H9 (cell line): ENCODE results near the gene CLIP4. TPM values are rescaled to one million over a fixed set of nuclear protein-coding genes. Genes with fewer than 3 reads are reported as not detected.

Experiments used
- DNase-seq: peaks from one replicate; pipeline ENCODE4 v3.0.0-alpha.2; 2017
- H2AFZ ChIP-seq: one replicate; pipeline ENCODE4 v1.6.1; 2013; ENCODE audit warnings: mild to moderate bottlenecking, low read length, control low read depth, moderate library complexity
- H2AK5ac ChIP-seq: 2 replicates; pipeline ENCODE4 v1.6.1; 2013; ENCODE audit warnings: low read length, control low read depth, mixed read lengths; ENCODE audit not compliant: insufficient read length
- H2BK120ac ChIP-seq: one replicate; pipeline ENCODE4 v1.6.1; 2013; ENCODE audit warnings: low read depth, mild to moderate bottlenecking, low read length, control low read depth, inconsistent platforms; ENCODE audit not compliant: poor library complexity, severe bottlenecking
- H2BK12ac ChIP-seq: 2 replicates; pipeline ENCODE4 v1.6.1; 2013; ENCODE audit warnings: low read length, control low read depth, mixed read lengths, low read depth; ENCODE audit not compliant: insufficient read length
- H2BK15ac ChIP-seq: 2 replicates; pipeline ENCODE4 v1.6.1; 2013; ENCODE audit warnings: low read depth, low read length, control low read depth
- H2BK20ac ChIP-seq: one replicate; pipeline ENCODE4 v1.6.1; 2013; ENCODE audit warnings: low read depth, mild to moderate bottlenecking, low read length, control low read depth, inconsistent platforms; ENCODE audit not compliant: poor library complexity, severe bottlenecking
- H2BK5ac ChIP-seq: 2 replicates; pipeline ENCODE4 v1.6.1; 2013; ENCODE audit warnings: low read length, control low read depth, mixed read lengths; ENCODE audit not compliant: insufficient read length
- H3K14ac ChIP-seq: 2 replicates; pipeline ENCODE4 v1.6.1; 2013; ENCODE audit warnings: low read length, control low read depth; ENCODE audit not compliant: insufficient read depth
- H3K18ac ChIP-seq: 2 replicates; pipeline ENCODE4 v1.6.1; 2013; ENCODE audit warnings: low read depth, mild to moderate bottlenecking, mixed read lengths, low read length, control low read depth; ENCODE audit not compliant: insufficient read length
- H3K23ac ChIP-seq: 2 replicates; pipeline ENCODE4 v1.6.1; 2013; ENCODE audit warnings: low read length, control low read depth, mixed read lengths, low read depth; ENCODE audit not compliant: insufficient read length
- H3K23me2 ChIP-seq: 2 replicates; pipeline ENCODE4 v1.6.1; 2013; ENCODE audit warnings: low read depth, mild to moderate bottlenecking, mixed read lengths, low read length, control low read depth; ENCODE audit not compliant: insufficient read length, poor library complexity, severe bottlenecking
- H3K27ac ChIP-seq: 2 replicates; pipeline ENCODE4 v1.5.1; 2013; ENCODE audit warnings: low read length, control low read depth, mixed read lengths, low read depth; ENCODE audit not compliant: insufficient read length
- H3K27me3 ChIP-seq: 2 replicates; pipeline ENCODE4 v1.6.1; 2013; ENCODE audit warnings: low read length, control low read depth, inconsistent platforms; ENCODE audit not compliant: insufficient read depth
- H3K4ac ChIP-seq: 2 replicates; pipeline ENCODE4 v1.6.1; 2013; ENCODE audit warnings: low read depth, mild to moderate bottlenecking, control low read depth, inconsistent platforms, low read length, moderate library complexity
- H3K4me1 ChIP-seq: 2 replicates; pipeline ENCODE4 v1.6.1; 2013; ENCODE audit warnings: low read length, control low read depth, inconsistent platforms; ENCODE audit not compliant: insufficient read depth
- H3K4me2 ChIP-seq: 2 replicates; pipeline ENCODE4 v1.6.1; 2013; ENCODE audit warnings: low read length, control low read depth, mixed read lengths; ENCODE audit not compliant: insufficient read length, insufficient read depth
- H3K56ac ChIP-seq: 2 replicates; pipeline ENCODE4 v1.6.1; 2013; ENCODE audit warnings: low read depth, mild to moderate bottlenecking, mixed read lengths, low read length, control low read depth; ENCODE audit not compliant: insufficient read length
- H3K79me1 ChIP-seq: 2 replicates; pipeline ENCODE4 v1.6.1; 2013; ENCODE audit warnings: low read depth, mild to moderate bottlenecking, moderate library complexity, low read length, control low read depth, inconsistent platforms; ENCODE audit not compliant: insufficient read depth, poor library complexity, severe bottlenecking
- H3K79me2 ChIP-seq: 2 replicates; pipeline ENCODE4 v1.6.1; 2013; ENCODE audit warnings: low read length, control low read depth, inconsistent platforms; ENCODE audit not compliant: insufficient read depth
- H3K9ac ChIP-seq: 2 replicates; pipeline ENCODE4 v1.6.1; 2013; ENCODE audit warnings: low read length, control low read depth, mixed read lengths; ENCODE audit not compliant: insufficient read length; ENCODE audit errors: extremely low read depth
- H3K9me3 ChIP-seq: one replicate; pipeline ENCODE4 v1.6.1; 2013; ENCODE audit warnings: low read depth, low read length, inconsistent platforms; ENCODE audit not compliant: control insufficient read depth
- H3T11ph ChIP-seq: one replicate; pipeline ENCODE4 v1.6.1; 2013; ENCODE audit warnings: mild to moderate bottlenecking, low read length, control low read depth, inconsistent platforms
- H4K20me1 ChIP-seq: one replicate; pipeline ENCODE4 v1.6.1; 2013; ENCODE audit not compliant: control insufficient read depth, insufficient read length, insufficient read depth
- H4K5ac ChIP-seq: 2 replicates; pipeline ENCODE4 v1.6.1; 2013; ENCODE audit warnings: low read depth, mild to moderate bottlenecking, mixed read lengths, low read length, control low read depth; ENCODE audit not compliant: insufficient read length
- H4K8ac ChIP-seq: replicated peaks from 2 replicates; pipeline ENCODE4 v1.6.1; 2013; ENCODE audit warnings: low read length, control low read depth, mixed read lengths, low read depth; ENCODE audit not compliant: insufficient read length
- H4K91ac ChIP-seq: 2 replicates; pipeline ENCODE4 v1.6.1; 2013; ENCODE audit warnings: low read depth, mild to moderate bottlenecking, moderate library complexity, mixed read lengths, low read length, control low read depth; ENCODE audit not compliant: insufficient read length
- H3K27ac Mint-ChIP-seq, 3 experiments: 2 replicates in 2 of 3; 3 replicates in 1 of 3; pipeline ENCODE4 v1.8.0; 2020 to 2021; ENCODE audit warnings: mixed read lengths in 3 of 3, mild to moderate bottlenecking in 1 of 3, moderate library complexity in 1 of 3
- H3K27me3 Mint-ChIP-seq: 2 replicates; pipeline ENCODE4 v1.8.0; 2021; ENCODE audit warnings: low read depth, mild to moderate bottlenecking, moderate library complexity, mixed read lengths
- H3K36me3 Mint-ChIP-seq, 3 experiments: 2 replicates in 2 of 3; 3 replicates in 1 of 3; pipeline ENCODE4 v1.8.0; 2020 to 2021; ENCODE audit warnings: low read depth in 3 of 3, mixed read lengths in 3 of 3; ENCODE audit not compliant: insufficient read depth in 1 of 3
- H3K4me1 Mint-ChIP-seq, 2 experiments: 2 replicates each; pipeline ENCODE4 v1.8.0; 2020; ENCODE audit warnings: mixed read lengths in 2 of 2
- H3K4me3 Mint-ChIP-seq, 2 experiments: 2 replicates in 1 of 2; 3 replicates in 1 of 2; pipeline ENCODE4 v1.8.0; 2020 to 2021; ENCODE audit warnings: mild to moderate bottlenecking in 2 of 2, mixed read lengths in 2 of 2, moderate library complexity in 1 of 2
- H3K9me3 Mint-ChIP-seq, 2 experiments: 2 replicates in 1 of 2; 3 replicates in 1 of 2; pipeline ENCODE4 v1.8.0; 2020; ENCODE audit warnings: mild to moderate bottlenecking in 2 of 2, mixed read lengths in 2 of 2, moderate library complexity in 1 of 2
- CTCF ChIP-seq: fragments of 200-600 bp; sonication (generic); conservative IDR thresholded peaks from 3 replicates; pipeline ENCODE4 v1.8.0; 2021; ENCODE audit warnings: antibody characterized with exemption, mild to moderate bottlenecking
- WGBS: extraction: QIAGEN DNeasy Blood & Tissue Kit; methylation state at CpG from one replicate; pipeline ENCODE4 v1.1.7; 2013; ENCODE audit warnings: missing lambda C conversion rate, low lambda C conversion rate, mixed read lengths; ENCODE audit not compliant: insufficient read length; ENCODE audit errors: extremely low coverage; 5-methylcytosine and 5-hydroxymethylcytosine counted together
- total RNA-seq: library from RNA; stranded (reverse); gene quantifications from 2 replicates; pipeline ENCODE4 v1.2.1, GENCODE V29; 2021

Gene CLIP4
- total RNA-seq, 1 experiment from 2014 or later, result 0.66 TPM

- no peak overlapping the region for H2AK5ac ChIP-seq
- no peaks in the 10 kb centered on the region for H3K79me2 ChIP-seq
- H3K27me3 Mint-ChIP-seq, result peaks cover 56% of the 10 kb centered on the region
- peaks cover 20% of the 10 kb centered on the region; the same call in 1 of the 2 replicates for H3K27me3 ChIP-seq
- H4K5ac ChIP-seq, result no peak overlapping the region
- no peak overlapping the region for H3K23ac ChIP-seq
- no peaks in the 10 kb centered on the region for H3K4me1 ChIP-seq
- no peak overlapping the region for H3T11ph ChIP-seq
- no peaks in the 10 kb centered on the region for H4K20me1 ChIP-seq
- H3K23me2 ChIP-seq, result peaks cover 4% of the 10 kb centered on the region
- H2AFZ ChIP-seq, result no peak overlapping the region
- H3K56ac ChIP-seq, result no peak overlapping the region
- no peak overlapping the region for H3K27ac Mint-ChIP-seq
- H3K79me1 ChIP-seq, result no peaks in the 10 kb centered on the region
- no peak overlapping the region for H3K4me3 Mint-ChIP-seq
- no peak overlapping the region for H2BK12ac ChIP-seq
- H2BK15ac ChIP-seq, result no peak overlapping the region
- TF ChIP-seq CTCF, result no peak
- H3K9me3 Mint-ChIP-seq, result peaks cover 4 to 6% of the 10 kb centered on the region in 2 experiments; a peak in 4 of 5 replicates
- no peak overlapping the region for H3K4me2 ChIP-seq
- H3K9me3 ChIP-seq, result no peaks in the 10 kb centered on the region
- H3K4ac ChIP-seq, result no peak overlapping the region
- peaks cover 3 to 9% of the 10 kb centered on the region in 2 experiments for H3K4me1 Mint-ChIP-seq
- no peak for DNase-seq
- no peak overlapping the region for H3K14ac ChIP-seq
- H2BK5ac ChIP-seq, result no peak overlapping the region
- H3K36me3 Mint-ChIP-seq, result peaks cover 3 to 8% (median 5%) of the 10 kb centered on the region in 3 experiments; a peak in 3 of 7 replicates
- no peak overlapping the region for H2BK20ac ChIP-seq
- no peak overlapping the region for H4K91ac ChIP-seq
- H4K8ac ChIP-seq, result no peak overlapping the region
- H3K27ac ChIP-seq, result no peak overlapping the region
- no CpG with 5 or more reads among the region's 4 CpGs for WGBS
- H3K9ac ChIP-seq, result no peak overlapping the region
- no peak overlapping the region for H3K18ac ChIP-seq
- H2BK120ac ChIP-seq, result no peak overlapping the region
Measured at GRCh38 chr2:29119211-29119610, 4.0 kb downstream of the CLIP4 start.
